Measurements from ENCODE around the gene TIRAP.

TIRAP gene

DNA sequence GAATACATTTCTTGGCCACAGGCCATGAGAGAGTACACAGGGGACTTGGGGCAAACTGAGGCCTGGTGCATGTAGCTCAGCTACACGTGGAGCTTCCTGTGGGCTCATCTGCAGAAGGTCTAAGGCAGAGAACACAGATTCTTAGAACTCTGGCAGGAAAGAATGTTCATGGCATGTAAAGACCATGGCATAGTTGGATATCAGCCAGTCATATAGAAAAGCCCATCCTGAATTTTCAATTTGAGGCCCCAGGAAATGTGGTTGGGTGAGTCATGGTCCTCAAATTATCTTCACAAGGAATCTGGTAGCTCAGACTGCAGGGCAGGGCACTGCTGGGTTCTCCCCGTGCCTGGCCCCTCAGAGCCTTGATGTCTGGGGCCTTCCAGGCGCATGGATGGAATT, 58.9 kb downstream of the TIRAP start:
- DNase-seq (ENCODE audit: low read depth in 3 of 3), result no peak

DNA sequence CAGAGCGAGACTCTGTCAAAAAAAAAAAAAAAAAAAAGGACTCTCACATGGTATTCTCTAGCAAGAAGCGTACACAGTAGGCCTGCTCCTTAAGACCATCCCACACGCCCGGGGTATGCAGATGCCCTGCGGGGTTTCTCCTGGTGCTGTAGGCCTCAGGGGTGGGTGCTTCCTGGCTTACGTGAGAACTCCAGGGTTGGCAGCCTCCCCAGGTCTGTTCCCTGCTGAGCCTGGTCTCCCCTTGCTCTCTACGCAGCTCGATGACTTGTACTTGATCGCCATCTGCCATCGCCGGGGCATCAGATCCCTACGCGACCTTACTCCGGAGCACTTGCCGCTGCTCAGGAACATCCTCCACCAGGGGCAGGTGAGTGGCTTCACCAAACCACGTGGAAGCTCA, 60.2 kb downstream of the TIRAP start:
- no peak for DNase-seq (ENCODE audit: low read depth in 3 of 3)

All from stimulated activated CD4-positive, alpha-beta T cell treated with anti-CD3 and anti-CD28 coated beads, TNF-alpha, amount 100 ng/mL, for 48 hours (primary cell).